Nucleus accumbens (tissue), 56 donors: ENCODE measurements around the gene CCDC194.

Source experiments
- DNase-seq, 56 donors: peaks; one replicate each; lab custom pipeline; 2025; lab: John Stamatoyannopoulos, UW

Gene CCDC194, protein sequence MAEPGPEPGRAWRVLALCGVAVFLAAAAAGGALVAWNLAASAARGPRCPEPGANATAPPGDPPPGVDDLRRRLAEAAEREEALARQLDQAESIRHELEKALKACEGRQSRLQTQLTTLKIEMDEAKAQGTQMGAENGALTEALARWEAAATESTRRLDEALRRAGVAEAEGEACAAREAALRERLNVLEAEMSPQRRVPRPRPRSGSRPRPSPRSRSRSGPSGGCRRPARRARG

DNA sequence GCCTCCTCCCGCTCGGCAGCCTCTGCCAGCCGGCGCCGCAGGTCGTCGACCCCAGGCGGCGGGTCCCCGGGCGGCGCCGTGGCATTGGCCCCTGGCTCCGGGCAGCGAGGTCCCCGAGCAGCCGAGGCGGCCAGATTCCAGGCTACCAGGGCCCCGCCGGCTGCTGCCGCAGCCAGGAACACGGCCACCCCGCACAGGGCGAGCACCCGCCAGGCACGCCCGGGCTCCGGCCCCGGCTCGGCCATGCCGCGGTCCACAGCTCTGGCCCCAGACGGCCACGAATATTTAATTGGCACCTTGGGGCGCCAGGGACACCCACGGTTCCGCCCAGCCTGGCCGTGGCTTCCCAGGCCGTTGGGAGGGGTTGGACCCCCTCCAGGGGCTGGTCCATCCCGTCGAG is at the start of gene CCDC194:
TSS of gene CCDC194 (minus strand) at position 283 of the 400 bp plus-strand sequence. CDS start at position 245, 38 bp downstream.
- no peak for DNase-seq

DNA sequence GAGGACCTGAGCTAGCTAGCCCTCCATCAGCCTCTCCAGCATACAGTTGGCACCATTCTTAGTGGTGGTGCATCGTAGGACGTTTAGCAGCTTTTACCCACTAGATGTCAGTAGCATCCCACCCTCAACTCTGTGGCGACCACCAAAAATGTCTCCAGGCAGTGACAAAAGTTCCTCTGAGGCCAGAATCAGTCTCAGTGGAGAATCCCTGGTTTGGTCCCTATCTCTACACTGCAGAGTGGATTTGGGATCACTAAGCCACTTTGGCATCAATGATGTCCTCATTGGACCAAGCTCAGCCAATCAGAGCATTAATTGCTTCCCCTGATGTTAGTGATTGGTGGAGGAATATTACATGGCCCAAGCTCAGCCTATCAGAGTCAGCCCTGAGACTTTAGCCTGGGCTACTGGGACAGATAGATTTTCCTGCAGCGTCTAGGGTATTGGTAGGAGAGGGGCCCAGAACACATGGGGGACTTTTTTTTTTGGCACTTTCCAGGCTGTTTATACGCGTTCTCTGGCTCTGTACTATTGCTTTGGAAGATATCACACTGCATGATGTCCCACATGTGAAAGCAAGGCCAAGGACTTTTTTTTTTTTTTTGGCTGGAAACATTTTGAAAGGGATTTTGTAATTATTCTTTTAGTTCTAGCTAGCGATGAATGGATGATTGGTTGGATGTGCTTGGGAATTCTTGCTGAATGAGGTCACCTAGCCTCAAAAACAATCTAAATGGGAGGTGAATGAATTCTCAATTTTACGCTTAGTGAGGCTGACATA is 47.4 kb upstream of the CCDC194 start:
- DNase-seq: peak in 3 of 56 donors; percentile 1 to 13 (median 11)

DNA sequence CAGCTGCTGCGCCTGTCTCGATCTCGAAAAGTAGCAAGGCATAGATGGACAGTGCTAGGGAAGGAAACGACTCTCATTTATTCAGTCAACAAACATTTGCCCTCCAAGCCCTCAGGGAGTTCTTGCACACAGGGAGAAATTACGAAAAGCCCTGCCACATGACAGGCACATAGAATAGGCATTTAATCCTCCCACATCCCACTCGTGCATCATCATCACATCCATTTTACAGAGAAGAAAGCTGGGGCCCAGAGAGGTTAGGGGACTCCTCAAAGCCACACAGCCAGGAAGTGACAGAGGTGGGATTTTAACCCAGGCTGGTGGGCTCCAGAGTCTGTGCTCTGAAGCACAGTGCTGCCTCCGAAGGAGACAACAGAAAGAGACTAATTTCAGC is 42.9 kb upstream of the CCDC194 start:
- no peak for DNase-seq

DNA sequence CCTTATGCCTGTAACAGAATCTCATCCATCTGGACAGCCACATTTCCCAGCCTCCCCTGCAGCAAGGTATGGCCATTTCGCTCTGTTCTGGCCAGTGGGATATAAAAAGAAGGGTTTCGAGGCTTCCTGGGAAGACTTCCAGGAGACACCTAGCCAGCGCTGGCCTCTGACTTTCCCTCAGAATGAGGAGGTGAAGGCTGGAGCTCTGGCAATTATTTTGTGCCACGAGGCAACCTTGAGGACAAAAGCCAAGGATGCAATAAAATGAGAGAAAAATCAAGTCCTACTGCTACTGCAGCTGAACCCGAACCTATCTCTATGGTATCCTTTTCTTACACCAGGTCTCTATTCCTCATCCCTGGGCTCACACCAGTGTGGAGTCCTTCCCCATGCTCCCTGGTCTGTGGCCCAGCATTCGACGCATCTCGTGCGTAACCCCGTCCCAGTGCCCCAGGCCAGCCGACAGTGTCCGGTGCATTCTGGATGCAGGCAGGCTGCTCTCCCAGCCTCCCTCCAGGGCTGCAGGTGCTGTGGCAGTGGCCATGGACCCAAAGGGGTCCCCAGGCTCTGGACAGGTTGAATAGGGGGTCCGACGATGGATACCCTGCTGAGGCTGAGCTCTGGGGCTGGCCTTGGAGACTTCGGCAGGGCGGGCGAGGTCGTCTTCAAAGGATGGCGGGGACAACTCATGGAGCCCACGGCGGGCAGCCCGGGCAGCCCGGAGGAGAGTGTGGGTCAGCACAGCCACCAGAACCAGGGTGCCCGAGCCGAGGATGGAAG is 42.3 kb upstream of the CCDC194 start:
- no peak for DNase-seq

DNA sequence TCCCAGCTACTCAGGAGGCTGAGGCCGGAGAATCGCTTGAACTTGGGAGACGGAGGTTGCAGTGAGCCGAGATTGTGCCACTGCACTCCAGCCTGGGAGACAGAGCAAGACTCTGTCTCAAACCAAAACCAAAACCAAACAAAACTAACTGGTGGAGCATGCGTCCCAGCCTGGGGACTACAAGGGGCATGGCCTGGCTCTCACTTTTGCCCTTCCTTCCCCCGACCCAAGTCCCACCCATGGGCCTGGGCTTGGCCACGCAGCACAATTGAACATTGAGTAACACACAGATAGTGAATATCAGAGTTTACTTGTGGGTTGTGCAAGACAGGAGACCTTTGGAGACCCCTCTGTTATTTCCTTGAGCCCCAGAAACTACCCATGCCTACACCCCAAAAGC is 41.2 kb upstream of the CCDC194 start:
- no peak for DNase-seq

DNA sequence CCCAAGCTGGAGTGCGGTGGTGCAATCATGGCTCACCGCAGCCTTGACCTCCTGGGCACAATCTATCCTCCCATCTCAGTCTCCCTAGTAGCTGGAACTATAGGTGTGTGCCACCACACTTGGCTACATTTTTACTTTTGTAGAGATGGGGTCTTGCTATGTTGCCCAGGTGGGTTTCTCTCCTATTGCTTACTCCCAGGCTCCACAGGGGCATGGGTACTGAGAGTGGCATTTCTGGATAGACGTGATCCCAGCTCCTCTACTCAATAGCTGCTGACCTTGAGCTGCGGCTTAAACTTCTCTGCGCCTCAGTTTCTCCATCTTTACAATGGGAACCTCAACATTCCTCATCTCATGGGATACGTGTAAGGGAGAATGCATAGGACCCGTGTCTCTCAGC is 37.4 kb upstream of the CCDC194 start:
- DNase-seq: no peak

DNA sequence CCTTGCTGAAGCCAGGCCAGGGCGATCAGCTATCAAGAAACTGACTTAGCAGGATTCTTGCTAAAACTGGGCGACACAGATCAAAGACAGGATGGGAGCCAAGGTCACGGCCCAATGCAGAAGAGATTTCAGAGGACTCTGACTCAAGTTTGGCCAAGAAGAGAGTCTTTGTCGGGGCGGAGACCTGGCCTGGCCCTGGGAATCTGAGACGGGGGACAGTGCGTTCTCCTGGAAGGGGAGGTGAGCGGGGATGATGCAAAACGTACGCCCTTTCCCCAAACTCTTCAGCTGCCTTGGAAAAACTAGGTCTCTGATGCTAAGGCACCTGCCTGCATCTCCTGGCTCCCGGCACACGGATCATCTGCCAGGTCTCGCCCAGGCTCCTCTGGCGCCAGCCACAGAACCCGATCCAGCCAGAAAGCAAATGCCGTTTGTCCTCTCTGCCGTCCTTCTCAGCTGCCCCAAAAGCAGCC is 35.7 kb upstream of the CCDC194 start:
- DNase-seq: no peak

DNA sequence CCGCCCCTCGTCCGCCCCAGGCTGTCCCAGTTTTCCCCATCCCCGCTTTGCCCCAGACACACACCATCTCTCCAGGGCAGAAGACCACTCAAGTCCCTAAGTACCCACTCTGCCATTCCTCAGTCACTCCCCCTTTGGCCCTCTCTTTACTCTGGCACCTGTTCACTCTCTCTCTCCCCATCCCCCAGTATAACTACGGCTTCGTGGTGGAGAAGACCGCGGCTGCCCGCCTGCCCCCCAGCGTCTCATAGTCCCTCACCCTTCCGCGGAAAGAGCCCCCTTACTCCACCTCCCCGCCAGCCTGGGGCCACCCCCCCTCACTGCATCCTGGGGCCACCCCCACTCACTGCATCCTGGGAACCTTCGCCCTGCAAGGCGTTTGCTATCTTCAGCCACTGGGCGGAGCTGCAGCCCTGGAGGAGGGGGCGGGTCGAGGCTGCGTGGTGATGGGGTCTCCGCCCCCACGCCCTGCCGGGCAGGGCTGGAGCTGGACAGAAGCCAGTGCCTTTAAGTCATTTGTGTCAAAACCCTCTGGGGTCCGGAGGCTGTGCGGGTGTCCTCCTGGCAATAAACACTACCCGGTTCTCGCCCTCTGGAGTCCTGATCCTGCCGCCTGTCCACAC is 30.9 kb upstream of the CCDC194 start:
- peak in 23 of 56 donors; percentile 2 to 57 (median 16) for DNase-seq

DNA sequence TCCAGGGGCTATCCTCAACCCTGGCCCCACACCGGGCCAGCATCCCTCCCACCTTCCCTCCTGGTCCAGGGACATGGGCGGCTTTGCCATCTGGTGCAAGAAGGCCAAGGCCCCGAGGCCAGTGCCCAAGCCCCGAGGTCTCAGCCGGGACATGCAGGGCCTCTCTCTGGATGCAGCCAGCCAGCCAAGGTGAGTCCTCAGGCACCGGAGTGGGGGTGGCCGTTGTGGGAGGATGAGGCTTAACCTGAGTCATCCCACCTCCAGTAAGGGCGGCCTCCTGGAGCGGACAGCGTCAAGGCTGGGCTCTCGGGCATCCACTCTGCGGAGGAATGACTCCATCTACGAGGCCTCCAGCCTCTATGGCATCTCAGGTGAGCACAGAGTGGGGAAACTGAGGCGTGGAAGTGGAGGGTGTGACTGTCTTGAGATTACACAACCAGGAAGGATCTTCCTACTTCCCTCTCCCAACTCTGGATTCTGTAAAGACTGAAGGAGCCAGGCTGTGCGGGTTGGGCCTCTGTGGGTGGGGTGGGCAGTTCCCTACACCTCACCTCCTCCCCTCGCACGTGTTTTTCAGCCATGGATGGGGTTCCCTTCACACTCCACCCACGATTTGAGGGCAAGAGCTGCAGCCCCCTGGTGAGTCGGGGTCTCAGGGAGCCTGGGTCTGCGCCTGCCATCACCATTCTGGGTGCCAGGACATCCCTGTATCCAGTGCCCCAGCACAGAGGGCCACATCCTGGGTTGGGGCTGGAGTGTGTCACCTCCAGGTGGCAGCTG is 29.6 kb upstream of the CCDC194 start:
- DNase-seq: no peak

DNA sequence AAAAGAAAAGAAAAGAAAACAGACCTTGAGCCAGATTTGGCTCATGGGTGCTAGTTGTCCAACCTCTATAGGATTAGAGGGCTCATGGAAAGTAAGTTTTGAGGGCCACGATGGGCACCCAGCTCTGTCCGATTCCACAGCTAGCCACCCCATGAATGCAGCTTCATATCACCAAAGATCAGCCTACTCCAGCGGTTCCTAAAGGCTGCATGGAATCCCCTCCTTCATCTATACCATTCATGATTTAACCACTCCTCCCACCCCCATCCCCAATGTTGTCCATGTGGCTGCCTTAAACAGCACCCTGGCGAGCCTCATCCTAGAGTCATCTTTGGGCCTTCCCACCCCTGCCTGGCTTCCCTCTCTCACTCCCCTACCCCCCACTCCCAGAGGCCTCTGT is 27.9 kb upstream of the CCDC194 start:
- DNase-seq: no peak

DNA sequence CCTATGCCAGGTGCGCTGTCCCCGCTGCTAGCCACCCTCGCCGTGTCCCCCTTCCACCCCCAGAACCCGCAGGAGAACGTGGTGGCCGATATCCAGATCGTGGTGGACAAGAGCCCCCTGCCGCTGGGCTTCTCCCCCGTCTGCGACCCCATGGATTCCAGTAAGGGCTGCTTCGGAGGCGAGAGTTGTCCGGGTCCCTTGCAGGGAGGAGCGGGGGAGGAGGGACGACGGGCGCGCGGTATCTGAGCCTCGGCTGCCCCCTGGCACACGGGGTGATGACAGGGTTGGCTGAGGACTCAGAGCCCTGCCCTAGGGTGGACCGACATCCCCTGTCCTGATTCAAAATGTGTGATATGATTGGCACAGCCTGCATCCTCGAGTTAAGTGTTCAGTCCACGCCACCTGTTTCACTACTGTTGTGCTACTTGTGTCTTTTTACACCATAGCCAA is 26.5 kb upstream of the CCDC194 start:
- peak in 8 of 56 donors; percentile 1 to 41 (median 21) for DNase-seq

DNA sequence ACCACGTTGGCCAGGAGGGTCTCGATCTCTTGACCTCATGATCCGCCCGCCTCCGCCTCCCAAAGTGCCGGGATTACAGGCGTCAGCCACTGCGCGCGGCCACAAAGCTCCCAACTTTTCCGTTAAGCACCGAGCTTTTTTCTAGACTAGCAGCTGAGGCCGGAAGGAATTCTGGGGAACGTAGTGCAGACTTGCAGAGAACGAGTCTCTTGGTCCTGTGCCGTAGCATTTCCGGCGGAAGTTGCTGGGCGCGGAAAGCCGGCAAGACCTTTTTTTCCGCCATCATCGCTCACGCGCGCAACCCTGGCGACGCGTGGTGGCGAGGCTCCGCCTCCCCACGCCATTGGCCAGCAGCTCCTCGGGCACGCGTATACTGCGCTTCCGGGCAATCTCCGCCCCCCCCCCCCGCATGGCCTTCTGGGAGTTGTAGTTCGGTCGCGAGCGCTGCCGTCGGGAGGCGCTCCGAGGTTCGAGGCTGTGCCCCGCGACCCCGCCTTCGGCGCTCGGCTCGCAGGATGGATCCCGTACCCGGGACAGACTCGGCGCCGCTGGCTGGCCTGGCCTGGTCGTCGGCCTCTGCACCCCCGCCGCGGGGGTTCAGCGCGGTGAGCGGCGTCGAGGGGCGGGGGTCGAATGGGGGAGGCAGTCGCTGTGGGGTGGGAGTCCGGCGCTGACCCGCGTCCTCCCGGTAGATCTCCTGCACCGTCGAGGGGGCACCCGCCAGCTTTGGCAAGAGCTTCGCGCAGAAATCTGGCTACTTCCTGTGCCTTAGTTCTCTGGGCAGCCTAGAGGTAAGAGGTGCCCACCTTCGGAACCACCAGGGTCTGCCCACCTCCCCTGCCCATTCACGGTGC is 25.9 kb upstream of the CCDC194 start, which contains the start of gene MVB12A:
TSS of gene MVB12A (plus strand) at position 427 of the 854 bp plus-strand sequence. CDS start at position 516, 89 bp downstream.
- peak; percentile 81 to 99 (median 96) for DNase-seq

DNA sequence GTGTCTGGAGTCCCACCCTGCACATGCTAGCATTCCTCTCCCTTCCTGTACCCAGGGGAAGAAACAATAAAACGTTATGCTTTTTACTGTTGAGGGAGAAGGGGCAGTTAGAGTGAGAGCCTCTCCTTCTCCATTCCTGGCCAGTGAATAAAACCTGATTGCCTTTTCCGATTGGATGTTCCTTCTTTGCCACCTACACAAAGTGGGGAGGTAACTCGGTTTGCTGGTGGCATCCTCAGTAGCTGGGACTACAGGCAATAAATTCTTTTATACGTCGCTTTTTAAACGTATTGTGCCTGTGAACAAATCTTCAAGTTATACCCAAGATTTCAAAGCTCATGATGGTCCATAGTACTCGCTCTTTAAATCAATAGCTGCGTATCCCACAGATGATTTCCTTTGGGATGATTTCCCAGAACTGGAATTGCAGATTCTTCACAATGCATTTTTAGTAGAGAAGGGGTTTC is 25.2 kb upstream of the CCDC194 start:
- DNase-seq: no peak

DNA sequence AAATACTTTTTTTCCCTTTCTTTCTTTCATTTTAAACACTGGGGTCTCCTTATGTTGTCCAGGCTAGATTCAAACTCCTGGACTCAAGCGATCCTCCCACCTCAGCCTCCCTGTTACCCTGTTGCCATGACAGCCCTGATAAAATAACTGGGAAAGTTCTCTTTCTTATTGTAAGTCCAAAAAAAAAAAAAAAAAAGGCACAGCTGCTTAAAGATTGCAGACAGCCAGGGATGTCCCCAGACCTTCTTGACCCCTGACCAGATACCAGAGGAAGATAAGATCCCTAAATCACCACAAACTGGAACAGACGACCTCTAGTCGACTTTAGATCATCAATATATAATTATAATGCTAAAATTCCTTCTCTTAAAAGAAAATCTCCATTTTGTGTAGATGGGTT is 24.7 kb upstream of the CCDC194 start:
- no peak for DNase-seq

DNA sequence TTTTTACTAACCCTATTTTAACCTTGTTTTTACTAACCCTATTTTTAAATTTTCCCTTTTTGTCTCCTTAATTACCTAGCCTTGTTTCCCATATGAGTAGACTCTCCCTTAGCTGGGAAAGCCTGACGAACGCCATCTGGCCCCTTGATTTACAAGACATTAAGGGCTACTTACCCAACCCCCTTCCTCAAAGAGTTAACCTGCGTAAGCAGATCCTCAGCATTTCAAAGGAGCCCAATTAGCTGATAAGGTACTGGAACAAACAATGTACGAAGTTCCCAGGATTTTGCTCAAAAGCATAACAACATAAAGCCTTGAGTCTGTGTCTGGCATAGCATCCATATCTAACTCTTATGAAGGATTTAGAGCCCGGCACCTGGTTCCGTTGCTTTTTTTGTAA is 21.1 kb upstream of the CCDC194 start:
- DNase-seq: no peak

DNA sequence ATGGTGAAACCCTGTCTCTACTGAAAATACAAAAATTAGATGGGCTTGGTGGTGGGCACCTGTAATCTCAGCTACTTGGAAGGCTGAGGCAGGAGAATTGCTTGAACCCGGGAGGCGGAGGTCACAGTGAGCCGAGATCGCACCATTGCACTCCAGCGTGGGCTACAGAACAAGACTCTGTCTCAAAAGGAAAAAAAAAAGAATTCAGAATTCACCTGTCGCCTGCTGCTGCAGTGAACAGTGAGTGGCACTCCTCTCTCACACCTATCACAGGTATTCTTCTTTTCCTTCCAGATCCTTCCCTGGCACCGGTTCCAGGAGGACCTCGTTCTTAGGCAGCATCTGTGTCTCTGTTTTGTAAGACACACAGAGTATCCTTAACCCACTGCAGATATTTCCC is 20.1 kb upstream of the CCDC194 start:
- DNase-seq: no peak

DNA sequence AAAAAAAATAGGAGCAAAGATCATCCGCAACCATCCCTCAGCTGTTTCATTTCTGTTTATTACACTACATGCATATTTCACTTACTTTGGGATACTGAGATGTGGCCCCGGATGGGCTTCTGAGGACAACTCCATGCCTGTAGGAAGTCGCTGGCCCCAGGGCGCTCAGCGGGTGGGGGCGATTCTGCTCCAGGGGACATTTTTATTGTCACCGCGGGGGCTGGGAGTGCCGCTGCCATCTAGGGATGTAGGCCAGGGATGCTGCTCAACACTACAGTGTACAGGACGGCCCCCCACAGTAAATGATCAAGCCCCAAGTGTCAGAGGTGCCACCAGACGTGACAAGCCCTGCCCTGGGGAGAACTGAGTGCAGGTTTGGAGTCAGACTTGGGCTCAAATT is 17.8 kb upstream of the CCDC194 start:
- DNase-seq: no peak

DNA sequence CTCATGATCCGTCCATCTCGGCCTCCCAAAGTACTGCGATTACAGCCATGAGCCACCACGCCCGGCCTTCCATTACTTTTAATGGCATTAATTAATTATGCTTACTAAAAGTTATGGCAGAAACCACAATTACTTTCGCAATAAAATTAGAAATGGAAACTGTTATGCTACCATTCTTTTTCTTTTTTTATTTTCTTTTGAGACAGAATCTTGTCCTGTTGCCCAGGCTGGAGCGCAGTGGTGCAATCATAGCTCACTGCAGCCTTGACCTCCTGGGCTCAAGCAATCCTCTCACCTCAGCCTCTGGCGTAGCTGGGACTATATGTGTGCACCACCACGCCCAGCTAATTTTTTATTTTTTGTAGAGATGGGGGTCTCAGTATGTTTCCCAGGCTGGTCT is 16.0 kb upstream of the CCDC194 start:
- no peak for DNase-seq

DNA sequence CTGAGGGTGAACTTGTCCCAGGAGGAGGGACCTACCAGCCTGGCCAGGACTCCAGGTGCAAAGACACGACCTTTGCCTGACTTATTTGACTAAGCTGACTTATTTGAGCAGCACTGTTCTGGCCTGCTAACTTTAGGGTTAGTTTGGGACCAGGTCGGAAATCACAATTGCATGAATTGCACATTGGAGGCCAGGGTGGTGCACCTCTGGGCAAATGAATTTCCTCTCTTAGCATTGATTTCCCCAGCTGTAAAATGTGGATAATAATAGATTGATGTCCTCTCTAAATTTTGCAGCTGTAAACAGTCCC is 12.8 kb upstream of the CCDC194 start:
- no peak for DNase-seq
